ENCODE data around the gene TTC7B. TPM values are rescaled to one million over a fixed set of nuclear protein-coding genes. Genes with fewer than 3 reads are reported as not detected.
A peak's percentile ranks its signal among the peaks of the same experiment; 100 is the strongest.

The TTC7B gene
- total RNA-seq, 1 donor from 2014 or later: 23.9 TPM

GRCh38 chr14:90614696-90615516 is 201.3 kb downstream of the TTC7B start:
- no peak for DNase-seq

GRCh38 chr14:90613997-90614396 is 202.2 kb downstream of the TTC7B start:
- DNase-seq: no peak

GRCh38 chr14:90613453-90613852 is 202.8 kb downstream of the TTC7B start:
- DNase-seq: no peak

- DNase-seq: no peak
These were observed 203.4 kb downstream of the TTC7B start for GRCh38 chr14:90612801-90613200.

GRCh38 chr14:90611936-90612335 is 204.3 kb downstream of the TTC7B start:
- peak; percentile 83 for DNase-seq

GRCh38 chr14:90611501-90611900 is 204.7 kb downstream of the TTC7B start:
- no peak for DNase-seq

GRCh38 chr14:90610346-90611040 is 205.7 kb downstream of the TTC7B start:
- no peak for DNase-seq

GRCh38 chr14:90609376-90609775 is 206.9 kb downstream of the TTC7B start:
- no peak for DNase-seq

GRCh38 chr14:90608929-90609341 is 207.3 kb downstream of the TTC7B start:
- peak; percentile 91 for DNase-seq

GRCh38 chr14:90608281-90608680 is 207.9 kb downstream of the TTC7B start:
- no peak for DNase-seq

- DNase-seq: no peak
These were observed 209.1 kb downstream of the TTC7B start for GRCh38 chr14:90607141-90607540.

- no peak for DNase-seq
These were observed 209.8 kb downstream of the TTC7B start for GRCh38 chr14:90606434-90606833.

GRCh38 chr14:90605430-90605829 is 210.8 kb downstream of the TTC7B start:
- DNase-seq: no peak

- DNase-seq: no peak
These were observed 211.9 kb downstream of the TTC7B start for GRCh38 chr14:90604356-90604755.

- no peak for DNase-seq
These were observed 212.4 kb downstream of the TTC7B start for GRCh38 chr14:90603841-90604240.

- DNase-seq: no peak
These were observed 212.9 kb downstream of the TTC7B start for GRCh38 chr14:90603336-90603735.

- DNase-seq: peak; percentile 56
These were observed 214.0 kb downstream of the TTC7B start for GRCh38 chr14:90602088-90602687.

- DNase-seq: no peak
These were observed 214.7 kb downstream of the TTC7B start for GRCh38 chr14:90601563-90601962.

GRCh38 chr14:90600619-90601018 is 215.6 kb downstream of the TTC7B start:
- no peak for DNase-seq

- DNase-seq: no peak
These were observed 216.3 kb downstream of the TTC7B start for GRCh38 chr14:90599748-90600507.

GRCh38 chr14:90599339-90599738 is 216.9 kb downstream of the TTC7B start:
- DNase-seq: no peak

GRCh38 chr14:90597961-90598360 is 218.3 kb downstream of the TTC7B start:
- DNase-seq: no peak

- DNase-seq: no peak
These were observed 219.5 kb downstream of the TTC7B start for GRCh38 chr14:90596733-90597132.
